Neural progenitor cell (in vitro differentiated cells): ENCODE results near the gene LCORL. TPM values are rescaled to one million over a fixed set of nuclear protein-coding genes. Genes with fewer than 3 reads are reported as not detected.
"Not testable (repeated sequence)": the region's sequence is repeated elsewhere in the genome, so short reads cannot be mapped to it uniquely, and the experiment has no call there.

ENCODE experiments used
- DNase-seq: peaks from one replicate; pipeline ENCODE4 v3.0.0-alpha.2; 2016; ENCODE audit warnings: low spot score
- H2AFZ ChIP-seq: fragments of 200-600 bp; sonication (generic); replicated peaks from 2 replicates; pipeline ENCODE4 v1.6.1; 2016; ENCODE audit warnings: antibody characterized with exemption
- H3F3A ChIP-seq: fragments of 200-600 bp; sonication (generic); 2 replicates; pipeline ENCODE4 v1.6.1; 2016; ENCODE audit warnings: antibody characterized with exemption, low read depth
- H3K27ac ChIP-seq: fragments of 200-600 bp; sonication (generic); 2 replicates; pipeline ENCODE4 v1.5.1; 2016; ENCODE audit warnings: mild to moderate bottlenecking
- H3K27me3 ChIP-seq: fragments of 200-600 bp; sonication (generic); 2 replicates; pipeline ENCODE4 v1.6.1; 2016; ENCODE audit warnings: mild to moderate bottlenecking, moderate library complexity
- H3K36me3 ChIP-seq: fragments of 200-600 bp; sonication (generic); 2 replicates; pipeline ENCODE4 v1.5.1; 2016
- H3K4me1 ChIP-seq: fragments of 200-600 bp; sonication (generic); 2 replicates; pipeline ENCODE4 v1.6.1; 2016; ENCODE audit warnings: mixed run types
- H3K4me2 ChIP-seq: fragments of 200-600 bp; sonication (generic); 2 replicates; pipeline ENCODE4 v1.6.1; 2016
- H3K4me3 ChIP-seq: fragments of 200-600 bp; sonication (generic); 2 replicates; pipeline ENCODE4 v1.5.1; 2016
- H3K79me2 ChIP-seq: fragments of 200-600 bp; sonication (generic); 2 replicates; pipeline ENCODE4 v1.6.1; 2016; ENCODE audit warnings: low read depth
- H3K9ac ChIP-seq: fragments of 200-600 bp; sonication (generic); 2 replicates; pipeline ENCODE4 v1.6.1; 2016
- H3K9me3 ChIP-seq: fragments of 200-600 bp; sonication (generic); 2 replicates; pipeline ENCODE4 v1.5.1; 2016; ENCODE audit warnings: low read depth
- H4K20me1 ChIP-seq: fragments of 200-600 bp; sonication (generic); 2 replicates; pipeline ENCODE4 v1.6.1; 2016; ENCODE audit warnings: low read depth
- H3K27ac Mint-ChIP-seq: 3 replicates; pipeline ENCODE4 v1.8.0; 2021; ENCODE audit warnings: mixed read lengths
- H3K27me3 Mint-ChIP-seq: 2 replicates; pipeline ENCODE4 v1.8.0; 2022; ENCODE audit warnings: low read depth, mild to moderate bottlenecking, inconsistent platforms, moderate library complexity, mixed read lengths; ENCODE audit not compliant: insufficient read depth
- H3K36me3 Mint-ChIP-seq: 3 replicates; pipeline ENCODE4 v1.8.0; 2021; ENCODE audit warnings: mixed read lengths
- H3K4me1 Mint-ChIP-seq: 3 replicates; pipeline ENCODE4 v1.8.0; 2021; ENCODE audit warnings: mixed read lengths
- H3K4me3 Mint-ChIP-seq: 3 replicates; pipeline ENCODE4 v1.8.0; 2021; ENCODE audit warnings: mild to moderate bottlenecking, moderate library complexity, mixed read lengths
- H3K9me3 Mint-ChIP-seq: 3 replicates; pipeline ENCODE4 v1.8.0; 2020; ENCODE audit warnings: mixed read lengths
- CTCF ChIP-seq: fragments of 200-600 bp; sonication (generic); IDR thresholded peaks from 2 replicates; pipeline ENCODE4 v1.5.1; 2017; ENCODE audit warnings: antibody characterized with exemption, mild to moderate bottlenecking
- EZH2 ChIP-seq: fragments of 200-600 bp; sonication (generic); IDR thresholded peaks from 2 replicates; pipeline ENCODE4 v1.6.1; 2017; ENCODE audit warnings: antibody characterized with exemption, mild to moderate bottlenecking, moderate library complexity
- EZH2phosphoT487 ChIP-seq: fragments of 200-600 bp; sonication (generic); IDR thresholded peaks from 2 replicates; pipeline ENCODE4 v1.6.1; 2017; ENCODE audit warnings: antibody characterized with exemption
- total RNA-seq: library from RNA; depleted of rRNA; stranded (reverse); fragments of >200 nt; gene quantifications from 2 replicates; pipeline ENCODE4 v1.2.3, GENCODE V29; 2015; ENCODE audit warnings: low replicate concordance

LCORL gene
- total RNA-seq, 1 donor from 2014 or later: 53.6 TPM

- Histone ChIP-seq H3K4me1 (no peaks in the 10 kb centered on the region), H2AFZ (no peak overlapping the region), H4K20me1 (peaks cover 75% of the 10 kb centered on the region), H3K36me3 (no peaks in the 10 kb centered on the region), H3K27me3 (no peaks in the 10 kb centered on the region), H3F3A (no peaks in the 10 kb centered on the region), H3K9ac (no peak overlapping the region), H3K4me3 (no peak overlapping the region), H3K27ac (no peak overlapping the region), H3K79me2 (peaks cover 100% of the 10 kb centered on the region), H3K9me3 (no peaks in the 10 kb centered on the region), H3K4me2 (no peak overlapping the region)
- H3K4me3 Mint-ChIP-seq: no peak overlapping the region
- no peaks in the 10 kb centered on the region for H3K4me1 Mint-ChIP-seq
- DNase-seq: no peak
- TF ChIP-seq CTCF: no peak
- no peak for TF ChIP-seq EZH2
- no peak for TF ChIP-seq EZH2phosphoT487
- peaks cover 46% of the 10 kb centered on the region for H3K36me3 Mint-ChIP-seq
- peaks cover 52% of the 10 kb centered on the region for H3K9me3 Mint-ChIP-seq
- H3K27ac Mint-ChIP-seq: no peak overlapping the region
- peaks cover 4% of the 10 kb centered on the region for H3K27me3 Mint-ChIP-seq
Measured at GRCh38 chr4:18012134-18012806, 9.3 kb downstream of the LCORL start.

GRCh38 chr4:18007625-18008024 lies 13.9 kb downstream of the LCORL start:
- Histone ChIP-seq H3K9ac (no peak overlapping the region), H3K4me3 (no peak overlapping the region), H4K20me1 (peaks cover 29% of the 10 kb centered on the region), H3K27me3 (no peaks in the 10 kb centered on the region), H3F3A (no peaks in the 10 kb centered on the region), H3K9me3 (no peaks in the 10 kb centered on the region), H3K79me2 (peaks cover 100% of the 10 kb centered on the region), H3K4me2 (no peak overlapping the region), H2AFZ (no peak overlapping the region), H3K4me1 (no peaks in the 10 kb centered on the region), H3K36me3 (no peaks in the 10 kb centered on the region), H3K27ac (no peak overlapping the region)
- H3K4me3 Mint-ChIP-seq: no peak overlapping the region
- peaks cover 65% of the 10 kb centered on the region for H3K36me3 Mint-ChIP-seq
- no peak for DNase-seq
- peaks cover 71% of the 10 kb centered on the region for H3K9me3 Mint-ChIP-seq
- no peaks in the 10 kb centered on the region for H3K4me1 Mint-ChIP-seq
- H3K27me3 Mint-ChIP-seq: peaks cover 6% of the 10 kb centered on the region
- H3K27ac Mint-ChIP-seq: no peak overlapping the region
- TF ChIP-seq EZH2phosphoT487 (no peak), EZH2 (no peak)

GRCh38 chr4:18006432-18006831 lies 15.1 kb downstream of the LCORL start:
- not testable (repeated sequence) for H3F3A ChIP-seq, H3K9ac ChIP-seq, H3K9me3 ChIP-seq, H3K4me2 ChIP-seq, H3K4me3 ChIP-seq, H3K4me1 ChIP-seq, H3K36me3 ChIP-seq, H3K4me3 Mint-ChIP-seq, H3K4me1 Mint-ChIP-seq, H3K27me3 ChIP-seq, H3K27ac Mint-ChIP-seq, H2AFZ ChIP-seq, DNase-seq, H3K27ac ChIP-seq, H3K27me3 Mint-ChIP-seq
- Mint-ChIP-seq H3K9me3 (peaks cover 71% of the 10 kb centered on the region), H3K36me3 (peaks cover 63% of the 10 kb centered on the region)
- peaks cover 100% of the 10 kb centered on the region for H3K79me2 ChIP-seq
- H4K20me1 ChIP-seq: peaks cover 17% of the 10 kb centered on the region

- Mint-ChIP-seq H3K27ac (no peak overlapping the region), H3K36me3 (peaks cover 46% of the 10 kb centered on the region), H3K4me3 (no peak overlapping the region), H3K4me1 (no peaks in the 10 kb centered on the region), H3K9me3 (peaks cover 64% of the 10 kb centered on the region), H3K27me3 (no peaks in the 10 kb centered on the region)
- Histone ChIP-seq H2AFZ (no peak overlapping the region), H3K4me3 (no peak overlapping the region), H3K27me3 (no peaks in the 10 kb centered on the region), H3K79me2 (peaks cover 99% of the 10 kb centered on the region), H3F3A (no peaks in the 10 kb centered on the region), H3K9ac (no peak overlapping the region), H4K20me1 (peaks cover 37% of the 10 kb centered on the region), H3K9me3 (no peaks in the 10 kb centered on the region), H3K4me1 (peaks cover 10% of the 10 kb centered on the region), H3K36me3 (no peaks in the 10 kb centered on the region), H3K4me2 (no peak overlapping the region), H3K27ac (no peak overlapping the region)
- TF ChIP-seq CTCF: no peak
- TF ChIP-seq EZH2phosphoT487: no peak
- TF ChIP-seq EZH2: no peak
- DNase-seq: no peak
Measured at GRCh38 chr4:17997129-17997528, 24.4 kb downstream of the LCORL start.
